ENCODE measurements around the gene MYO1E.
"Not testable (repeated sequence)": the region's sequence is repeated elsewhere in the genome, so short reads cannot be mapped to it uniquely, and the experiment has no call there.

The MYO1E gene

DNA sequence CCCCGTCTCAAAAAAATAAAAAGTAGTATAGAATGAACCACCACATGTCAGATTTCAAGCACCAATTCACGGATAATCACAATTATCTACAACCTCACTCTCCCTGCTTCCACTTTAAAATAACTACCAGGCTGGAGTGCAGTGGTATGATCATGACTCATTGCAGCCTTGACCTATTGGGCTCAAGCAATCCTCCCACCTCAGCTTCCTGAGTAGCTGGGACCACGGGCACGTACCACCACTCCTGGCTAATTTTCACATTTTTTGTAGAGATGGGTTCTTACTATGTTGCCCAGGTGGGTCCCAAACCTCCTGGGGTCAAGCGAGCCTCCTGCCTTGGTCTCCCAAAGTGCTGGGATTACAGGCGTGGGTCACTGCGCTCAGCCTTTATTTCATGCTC lies 204.1 kb downstream of the MYO1E start:
- no peak overlapping the region for H3K27ac ChIP-seq
- H3K9ac ChIP-seq, result no peak overlapping the region
- no peaks in the 10 kb centered on the region for H3K4me1 ChIP-seq
- H3K9me3 ChIP-seq (ENCODE audit: control insufficient read depth, low read length), result no peaks in the 10 kb centered on the region
- TF ChIP-seq, protein P1, sequence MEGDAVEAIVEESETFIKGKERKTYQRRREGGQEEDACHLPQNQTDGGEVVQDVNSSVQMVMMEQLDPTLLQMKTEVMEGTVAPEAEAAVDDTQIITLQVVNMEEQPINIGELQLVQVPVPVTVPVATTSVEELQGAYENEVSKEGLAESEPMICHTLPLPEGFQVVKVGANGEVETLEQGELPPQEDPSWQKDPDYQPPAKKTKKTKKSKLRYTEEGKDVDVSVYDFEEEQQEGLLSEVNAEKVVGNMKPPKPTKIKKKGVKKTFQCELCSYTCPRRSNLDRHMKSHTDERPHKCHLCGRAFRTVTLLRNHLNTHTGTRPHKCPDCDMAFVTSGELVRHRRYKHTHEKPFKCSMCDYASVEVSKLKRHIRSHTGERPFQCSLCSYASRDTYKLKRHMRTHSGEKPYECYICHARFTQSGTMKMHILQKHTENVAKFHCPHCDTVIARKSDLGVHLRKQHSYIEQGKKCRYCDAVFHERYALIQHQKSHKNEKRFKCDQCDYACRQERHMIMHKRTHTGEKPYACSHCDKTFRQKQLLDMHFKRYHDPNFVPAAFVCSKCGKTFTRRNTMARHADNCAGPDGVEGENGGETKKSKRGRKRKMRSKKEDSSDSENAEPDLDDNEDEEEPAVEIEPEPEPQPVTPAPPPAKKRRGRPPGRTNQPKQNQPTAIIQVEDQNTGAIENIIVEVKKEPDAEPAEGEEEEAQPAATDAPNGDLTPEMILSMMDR (IDR thresholded peaks at IDR 0.05), result no peak
- H3K4me3 ChIP-seq (ENCODE audit: low read depth, low read length), result no peak overlapping the region
- H3K27me3 ChIP-seq (ENCODE audit: control insufficient read depth, insufficient read depth, low read length), result no peaks in the 10 kb centered on the region
- H3K4me2 ChIP-seq (ENCODE audit: low read length), result no peak overlapping the region
- no peaks in the 10 kb centered on the region for H3K79me2 ChIP-seq
- H2AFZ ChIP-seq, result no peak overlapping the region
- H3K36me3 ChIP-seq (ENCODE audit: control insufficient read depth, insufficient read depth, low read length), result no peaks in the 10 kb centered on the region

DNA sequence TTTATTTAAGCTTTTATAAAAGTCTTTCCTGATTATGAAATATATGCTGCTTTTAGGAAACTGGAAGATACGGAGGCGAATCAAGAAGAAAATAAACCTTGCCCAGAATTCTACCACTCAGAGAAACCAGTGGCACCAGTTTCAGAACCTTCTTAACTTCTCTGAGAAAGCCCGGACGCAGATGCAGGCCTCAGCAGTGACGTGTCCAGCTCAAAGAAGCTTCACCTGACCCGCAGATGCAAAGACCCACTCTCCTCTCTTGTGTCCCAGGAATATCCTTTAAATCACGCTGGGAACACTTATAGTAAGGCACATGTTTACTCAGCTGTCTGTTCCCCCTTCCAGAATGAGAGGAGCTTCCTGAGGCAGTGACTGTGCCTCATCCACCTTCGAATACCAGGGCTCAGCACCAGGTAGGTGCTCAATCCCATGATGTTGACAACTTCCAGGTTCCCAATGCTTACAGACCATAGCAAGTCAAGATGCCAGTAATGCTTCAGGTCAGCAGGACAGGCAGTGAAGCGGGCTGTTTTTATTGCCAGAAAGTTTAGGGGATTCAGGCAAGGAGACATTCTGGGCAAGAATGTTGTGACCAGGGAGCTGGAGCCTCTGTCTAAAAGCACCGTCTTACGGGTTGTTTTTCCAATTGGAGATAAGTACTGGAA lies 205.9 kb downstream of the MYO1E start:
- H3K9me3 ChIP-seq (ENCODE audit: control insufficient read depth, low read length), result no peaks in the 10 kb centered on the region
- no peak overlapping the region for H3K27ac ChIP-seq
- TF ChIP-seq, protein P1 (IDR thresholded peaks at IDR 0.05), result no peak
- H3K4me1 ChIP-seq, result no peaks in the 10 kb centered on the region
- no peak overlapping the region for H3K9ac ChIP-seq
- no peaks in the 10 kb centered on the region for H3K27me3 ChIP-seq (ENCODE audit: control insufficient read depth, insufficient read depth, low read length)
- H3K79me2 ChIP-seq, result no peaks in the 10 kb centered on the region
- no peaks in the 10 kb centered on the region for H3K36me3 ChIP-seq (ENCODE audit: control insufficient read depth, insufficient read depth, low read length)
- no peak overlapping the region for H3K4me2 ChIP-seq (ENCODE audit: low read length)
- no peak overlapping the region for H3K4me3 ChIP-seq (ENCODE audit: low read depth, low read length)
- H2AFZ ChIP-seq, result no peak overlapping the region

DNA sequence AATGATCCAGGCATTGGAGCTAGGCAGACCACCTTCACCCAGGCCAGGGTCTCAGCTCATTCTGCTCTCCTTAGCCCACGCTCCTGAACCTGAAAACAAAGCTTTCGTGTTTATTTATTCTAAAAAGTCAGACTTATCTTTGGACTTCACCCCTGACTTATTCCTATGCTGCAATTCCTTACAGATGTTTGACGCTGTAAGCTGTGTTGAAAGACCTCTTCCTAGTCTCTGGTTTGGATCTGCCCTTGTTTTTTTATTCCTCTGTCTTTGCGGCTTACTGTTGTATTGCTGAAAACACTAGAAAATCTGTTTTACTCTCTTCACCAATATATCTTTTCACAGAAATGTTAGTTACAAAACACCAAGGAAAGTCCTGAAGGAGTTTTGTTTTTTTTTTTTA lies 206.5 kb downstream of the MYO1E start:
- Histone ChIP-seq H3K9me3 (ENCODE audit: control insufficient read depth, low read length) (no peaks in the 10 kb centered on the region), H3K27me3 (ENCODE audit: control insufficient read depth, insufficient read depth, low read length) (no peaks in the 10 kb centered on the region), H3K9ac (no peak overlapping the region), H3K4me1 (no peaks in the 10 kb centered on the region), H3K4me2 (ENCODE audit: low read length) (no peak overlapping the region), H3K27ac (no peak overlapping the region), H2AFZ (no peak overlapping the region), H3K79me2 (no peaks in the 10 kb centered on the region), H3K36me3 (ENCODE audit: control insufficient read depth, insufficient read depth, low read length) (no peaks in the 10 kb centered on the region), H3K4me3 (ENCODE audit: low read depth, low read length) (no peak overlapping the region)
- TF ChIP-seq, protein P1 (IDR thresholded peaks at IDR 0.05), result no peak

- Histone ChIP-seq H2AFZ (no peak overlapping the region), H3K27ac (no peak overlapping the region)
These were observed 206.9 kb downstream of the MYO1E start for GRCh38 chr15:59165726-59166125.

GRCh38 chr15:59162080-59162479 lies 210.6 kb downstream of the MYO1E start:
- H3K79me2 ChIP-seq, result not testable (repeated sequence)

More at GRCh38 chr15:59165726-59166125, 206.9 kb downstream of the MYO1E start:
- H3K36me3 ChIP-seq (ENCODE audit: control insufficient read depth, insufficient read depth, low read length), result no peaks in the 10 kb centered on the region
- no peaks in the 10 kb centered on the region for H3K79me2 ChIP-seq
- H3K4me2 ChIP-seq (ENCODE audit: low read length), result no peak overlapping the region
- H3K9ac ChIP-seq, result no peak overlapping the region
- no peaks in the 10 kb centered on the region for H3K9me3 ChIP-seq (ENCODE audit: control insufficient read depth, low read length)
- H3K27me3 ChIP-seq (ENCODE audit: control insufficient read depth, insufficient read depth, low read length), result no peaks in the 10 kb centered on the region
- H3K4me1 ChIP-seq, result no peaks in the 10 kb centered on the region
- H3K4me3 ChIP-seq (ENCODE audit: low read depth, low read length), result no peak overlapping the region
- TF ChIP-seq, protein P1 (IDR thresholded peaks at IDR 0.05), result no peak

More at GRCh38 chr15:59162080-59162479, 210.6 kb downstream of the MYO1E start:
- not testable (repeated sequence) for H3K4me1 ChIP-seq; H3K36me3 ChIP-seq (ENCODE audit: control insufficient read depth, insufficient read depth, low read length); H3K4me3 ChIP-seq (ENCODE audit: low read depth, low read length); H3K9me3 ChIP-seq (ENCODE audit: control insufficient read depth, low read length); H2AFZ ChIP-seq; H3K9ac ChIP-seq; H3K27ac ChIP-seq; H3K27me3 ChIP-seq (ENCODE audit: control insufficient read depth, insufficient read depth, low read length); H3K4me2 ChIP-seq (ENCODE audit: low read length)

Data from parathyroid adenoma (tissue), 2 donors.